HG03108 (cell line): ENCODE results near the gene INPP4B.

ENCODE experiments used
- ATAC-seq: cut with Tn5 transposase; IDR thresholded peaks from one replicate; pipeline ENCODE4 v1.9.1; 2021; ENCODE audit warnings: moderate library complexity; ENCODE audit not compliant: unreplicated experiment

The INPP4B gene

DNA sequence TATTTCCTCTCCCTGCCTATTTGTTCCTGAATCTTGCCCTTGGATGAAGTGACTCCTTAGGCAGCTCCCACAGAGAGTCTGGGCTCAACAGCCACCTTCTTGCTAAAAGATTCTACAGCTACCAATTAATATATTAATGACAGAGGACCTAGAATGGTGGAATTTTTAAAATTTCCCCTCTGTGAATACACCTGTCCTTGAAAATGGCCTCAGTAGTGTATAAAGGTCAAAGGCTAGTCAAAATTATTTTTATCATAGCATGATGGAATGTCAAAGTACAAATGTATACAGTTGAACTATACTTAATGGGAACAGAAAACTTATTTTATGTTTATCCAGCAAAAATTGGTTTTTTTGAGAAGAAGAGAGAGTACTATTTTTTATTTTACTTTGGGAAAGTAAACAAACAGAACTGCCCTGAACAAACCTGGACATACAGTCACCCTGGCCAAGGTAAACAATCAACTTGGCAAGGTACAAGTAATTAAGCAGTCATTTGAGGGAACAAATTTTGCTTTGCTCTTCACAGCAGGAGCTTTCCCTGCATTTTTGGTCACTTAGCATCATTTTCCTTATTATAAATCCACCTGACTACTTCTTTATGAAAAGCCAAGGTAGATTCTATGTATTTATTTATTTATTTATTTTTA lies 250.8 kb downstream of the INPP4B start:
- ATAC-seq: no peak

- ATAC-seq: no peak
Observed at GRCh38 chr4:142585411-142585810, 260.7 kb downstream of the INPP4B start.

GRCh38 chr4:142583708-142584107 lies 262.4 kb downstream of the INPP4B start:
- ATAC-seq: no peak

DNA sequence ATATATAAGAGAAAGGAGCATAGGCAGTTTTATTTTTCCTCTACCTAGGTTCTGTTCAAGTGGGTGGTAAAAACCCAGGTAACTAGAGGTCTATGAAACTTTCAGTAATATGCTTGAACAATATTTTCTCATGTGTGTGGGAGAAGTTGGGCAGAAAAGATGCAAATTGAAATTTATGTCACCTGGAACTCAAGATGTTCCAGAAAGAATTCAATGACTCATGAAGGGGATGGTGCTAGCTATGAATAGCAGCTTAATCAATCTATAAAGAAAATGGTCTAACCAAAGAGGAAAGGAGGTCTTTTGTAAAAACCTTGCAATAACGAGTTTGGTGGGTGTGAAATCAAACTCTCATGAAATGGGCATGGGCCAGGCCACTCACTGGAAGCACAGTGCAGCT lies 263.8 kb downstream of the INPP4B start:
- no peak for ATAC-seq

- ATAC-seq: no peak
Observed at GRCh38 chr4:142581881-142582280, 264.2 kb downstream of the INPP4B start.

DNA sequence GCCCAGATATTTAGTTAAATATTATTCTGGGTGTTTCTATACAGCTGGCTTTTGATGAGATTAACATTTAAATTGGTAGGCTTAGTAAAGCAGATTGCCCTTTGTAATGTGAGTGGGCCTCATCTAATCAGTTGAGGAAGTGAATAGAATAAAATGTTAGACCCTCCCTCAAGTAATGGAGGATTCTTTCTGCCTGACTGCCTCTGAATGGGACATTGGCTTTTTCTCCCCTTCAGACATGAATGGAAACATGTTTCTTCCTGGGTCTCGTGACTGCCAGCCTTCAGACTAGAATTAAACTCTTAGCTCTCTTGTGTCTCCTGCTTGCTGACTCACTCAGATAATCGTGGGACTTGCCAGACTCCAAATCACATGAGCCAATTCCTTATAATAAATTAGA lies 266.7 kb downstream of the INPP4B start:
- no peak for ATAC-seq

DNA sequence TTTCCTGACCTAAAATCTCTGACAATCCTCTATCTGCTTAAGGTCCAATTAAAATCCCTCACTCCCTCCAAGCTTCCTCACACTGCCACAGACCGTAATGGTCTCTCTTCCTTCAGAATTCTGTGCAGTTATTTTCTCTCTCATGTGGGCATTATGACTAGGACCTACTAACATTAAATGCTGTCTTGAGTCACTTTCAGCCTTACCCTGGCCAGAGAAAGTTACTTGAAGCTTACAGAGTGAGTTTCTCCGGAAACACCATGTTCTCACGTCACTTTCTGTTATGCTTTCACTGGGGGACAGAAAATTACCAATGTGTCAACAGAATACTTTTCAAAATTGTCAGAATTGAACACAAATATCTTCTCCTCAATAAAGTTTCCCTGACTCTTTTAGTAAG lies 271.8 kb downstream of the INPP4B start:
- no peak for ATAC-seq

DNA sequence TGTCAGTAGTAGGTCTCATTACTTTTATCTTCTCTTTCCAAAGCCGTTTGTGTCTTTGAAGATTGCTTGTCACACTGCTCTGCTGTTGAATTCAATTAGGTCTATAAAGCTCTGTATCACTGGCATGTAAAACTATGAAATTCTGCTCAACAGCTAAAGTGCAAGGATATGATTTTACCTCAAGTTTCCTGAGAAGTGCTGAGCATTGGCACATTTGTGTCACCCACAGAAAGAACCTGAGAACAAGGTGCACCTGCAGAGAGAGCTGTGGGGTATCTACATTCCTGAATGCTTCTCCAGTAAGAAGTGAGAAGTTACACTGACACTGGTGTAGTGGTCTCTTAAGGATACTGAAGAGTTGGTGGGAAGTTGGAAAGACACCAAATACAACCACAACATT lies 274.0 kb downstream of the INPP4B start:
- no peak for ATAC-seq

- ATAC-seq: no peak
Observed at GRCh38 chr4:142567620-142568451, 278.3 kb downstream of the INPP4B start.

DNA sequence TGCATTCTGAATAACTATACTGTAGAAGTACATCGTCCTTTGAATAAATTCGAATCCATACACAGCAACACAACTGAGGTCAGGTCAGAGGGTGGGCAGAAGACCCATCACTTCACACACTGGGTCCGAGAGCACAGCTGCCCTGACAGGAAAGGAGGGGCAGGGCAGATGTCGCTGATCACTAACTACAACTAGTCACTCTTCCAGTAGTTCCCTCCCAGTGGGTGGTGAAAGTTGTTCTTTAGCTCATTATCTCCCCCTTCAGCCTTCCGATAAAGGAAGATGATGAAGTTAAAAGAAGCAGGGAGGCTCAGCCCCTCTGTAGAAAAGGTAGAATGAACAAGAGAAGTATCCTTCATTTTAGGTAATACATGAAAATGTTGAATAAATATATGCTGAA lies 278.9 kb downstream of the INPP4B start:
- no peak for ATAC-seq

- no peak for ATAC-seq
Observed at GRCh38 chr4:142566777-142567176, 279.3 kb downstream of the INPP4B start.

GRCh38 chr4:142566243-142566642 lies 279.9 kb downstream of the INPP4B start:
- no peak for ATAC-seq

GRCh38 chr4:142565771-142566170 lies 280.3 kb downstream of the INPP4B start:
- ATAC-seq: no peak

- ATAC-seq: no peak
Observed at GRCh38 chr4:142563682-142564291, 282.3 kb downstream of the INPP4B start.

DNA sequence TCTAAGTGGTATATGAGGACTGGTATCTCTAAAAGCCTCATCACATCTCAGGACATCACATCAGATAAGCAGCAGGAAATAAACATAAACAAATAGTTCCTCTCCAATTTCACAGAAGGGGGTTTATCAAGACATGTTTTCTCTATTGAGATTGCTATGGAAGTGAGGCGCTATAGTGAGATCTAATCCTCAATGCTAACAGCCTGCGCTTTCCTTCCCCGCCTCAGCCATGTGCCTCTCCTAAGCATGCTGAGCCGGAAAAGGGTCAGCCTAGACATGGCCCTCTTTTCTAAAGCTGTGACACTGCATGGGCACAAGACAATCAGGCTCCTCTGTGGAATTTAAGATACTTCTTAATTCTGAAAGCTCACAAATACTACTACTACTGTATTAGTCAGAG lies 286.1 kb downstream of the INPP4B start:
- ATAC-seq: no peak

DNA sequence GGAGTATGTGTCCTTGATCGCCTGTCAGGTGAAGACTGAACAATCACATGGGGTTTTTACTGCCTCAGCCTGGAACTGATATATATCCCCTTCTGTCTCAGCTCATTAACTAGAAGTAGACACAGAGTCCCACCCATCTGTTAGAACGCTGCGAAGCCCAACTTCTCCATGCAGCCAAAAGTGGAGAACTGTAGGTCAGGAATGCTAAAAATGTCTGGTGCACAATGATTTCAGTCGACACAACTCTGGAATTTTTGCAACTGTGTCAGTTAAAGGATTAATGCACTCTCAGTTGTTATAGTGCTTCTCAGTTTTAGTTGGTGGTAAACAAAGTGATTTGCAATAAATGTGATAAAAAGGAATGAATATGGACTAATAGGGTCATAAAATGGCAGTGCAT lies 287.2 kb downstream of the INPP4B start:
- ATAC-seq: no peak

DNA sequence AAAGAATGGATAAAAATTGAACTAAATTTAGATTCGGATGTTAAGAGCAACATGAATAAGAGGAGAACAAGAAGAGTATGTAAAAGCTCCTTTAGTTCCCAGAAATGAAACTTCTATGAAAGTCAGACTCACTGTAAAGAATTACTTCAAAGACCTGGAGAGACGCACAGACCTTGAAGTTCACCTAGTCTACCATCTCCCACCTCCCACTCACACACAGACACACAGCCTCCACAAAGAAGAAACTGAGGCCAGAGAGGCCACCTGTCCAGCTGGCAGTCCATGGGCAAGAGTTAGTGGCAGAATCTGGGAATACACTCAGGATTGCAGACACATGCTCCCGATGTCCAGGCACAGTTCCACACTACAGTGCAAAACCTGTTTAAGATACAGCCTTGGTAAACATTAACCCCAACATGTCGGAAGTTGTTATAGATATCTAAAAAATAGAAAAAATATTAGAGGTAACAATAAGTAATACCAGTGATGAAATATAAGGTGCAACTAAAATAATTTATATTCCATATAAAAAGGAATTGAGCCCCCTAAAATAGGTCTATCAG lies 288.8 kb downstream of the INPP4B start:
- no peak for ATAC-seq

DNA sequence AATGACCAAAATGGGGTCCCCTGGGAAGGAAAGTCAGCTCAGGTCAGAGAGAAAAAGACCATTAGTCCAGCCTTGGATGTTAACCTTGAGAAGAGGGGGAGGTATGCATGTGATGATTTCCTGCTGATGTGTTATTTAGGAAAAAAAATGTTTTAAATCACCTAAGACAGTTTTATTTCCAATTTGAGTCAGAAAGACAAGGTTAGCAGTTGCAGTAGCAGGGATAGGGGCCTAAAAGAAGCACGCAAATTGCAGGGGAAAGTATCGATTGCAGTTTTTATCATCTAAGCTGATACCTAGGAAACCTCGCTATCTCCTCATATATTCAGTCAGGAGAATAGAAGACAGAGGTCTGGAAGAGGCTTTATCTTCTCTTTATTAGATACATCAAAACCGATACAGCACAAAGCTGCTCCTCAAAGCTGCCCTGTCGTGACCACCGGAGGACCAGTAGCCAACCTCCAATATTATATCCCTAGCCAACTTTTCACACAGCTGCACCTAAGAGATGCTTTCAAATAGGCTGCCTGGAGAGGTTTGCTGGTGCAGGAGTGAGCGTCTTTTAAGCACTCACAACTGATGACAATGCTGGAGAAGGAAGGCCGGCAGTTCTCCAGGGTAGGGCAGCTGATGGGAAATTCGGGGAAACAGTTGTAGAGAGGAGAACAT lies 289.4 kb downstream of the INPP4B start:
- ATAC-seq: no peak

DNA sequence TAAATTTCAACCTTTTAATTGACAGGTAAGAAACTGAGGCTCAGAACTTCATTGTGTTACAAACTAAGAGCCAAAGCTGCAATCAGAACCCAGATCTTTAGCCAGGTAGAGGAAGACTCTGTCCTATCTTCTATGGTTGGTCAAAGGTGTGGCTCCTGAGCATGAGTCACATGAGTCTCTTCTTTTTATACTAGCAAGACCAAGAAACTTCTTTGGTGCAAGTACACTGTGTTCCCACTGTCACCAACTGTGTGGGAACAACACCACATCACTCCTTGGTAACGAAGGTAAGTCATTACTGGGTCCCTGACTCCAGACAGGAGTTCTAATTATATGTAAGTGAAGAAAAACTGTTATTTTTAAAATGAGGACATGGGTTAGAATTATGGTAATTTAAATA lies 290.1 kb downstream of the INPP4B start:
- ATAC-seq: no peak

DNA sequence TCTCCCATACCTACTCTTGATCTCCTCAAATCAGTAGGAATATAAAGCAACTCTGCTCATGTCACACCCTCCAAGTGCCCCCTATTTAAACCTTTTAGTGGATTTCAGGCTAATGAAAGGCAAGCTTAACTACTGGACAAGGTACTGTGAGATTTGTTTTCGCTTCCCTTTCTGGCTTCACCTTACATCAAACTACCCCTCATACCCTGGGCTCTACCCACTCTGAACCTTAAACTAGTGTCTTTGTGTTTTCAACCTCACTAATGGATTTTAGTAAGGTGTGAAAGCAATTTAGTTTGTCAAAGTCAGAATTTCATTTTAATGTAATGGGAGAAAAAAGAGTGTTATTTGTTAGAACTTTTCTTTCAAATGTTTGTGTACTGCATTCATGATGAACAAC lies 291.7 kb downstream of the INPP4B start:
- ATAC-seq: no peak
